DMS153 (cell line): Measurements from ENCODE around the gene ARL11.

ENCODE experiments used
- DNase-seq: peaks from one replicate; lab custom pipeline; 2025; lab: John Stamatoyannopoulos, UW

Gene ARL11

DNA sequence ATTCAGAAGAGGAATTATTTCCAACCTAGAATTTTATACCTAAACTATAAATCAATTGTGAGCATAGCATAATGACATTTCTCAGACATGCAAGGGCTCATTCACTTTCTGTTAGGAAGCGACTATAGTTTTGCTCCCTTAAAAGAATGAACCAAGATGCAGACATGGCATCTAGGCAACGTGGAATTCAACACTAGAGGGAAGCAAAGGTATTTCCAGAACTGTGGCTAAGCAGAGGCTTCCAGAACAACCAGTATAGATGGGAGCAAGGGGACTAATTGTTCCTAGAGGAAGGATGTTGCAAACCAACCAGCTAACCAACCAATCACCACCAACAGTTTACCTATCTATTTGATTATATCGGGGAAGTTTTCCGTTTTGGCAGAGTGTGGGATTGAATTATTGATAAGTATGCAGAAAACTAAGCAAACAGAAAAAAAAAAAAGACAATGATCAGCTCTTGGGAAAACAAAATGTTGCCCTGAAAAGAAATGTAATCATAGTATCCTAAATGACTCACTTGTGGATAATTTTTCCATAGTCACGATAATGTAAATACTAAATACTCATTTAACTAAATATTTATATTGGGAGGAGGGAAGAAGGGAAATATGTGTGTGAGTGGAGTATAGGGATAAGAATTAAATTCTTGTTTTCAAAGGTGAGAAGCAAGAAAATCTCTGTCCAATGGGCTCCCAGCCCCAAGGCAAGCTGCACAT, 21.1 kb downstream of the ARL11 start:
- DNase-seq, result no peak

DNA sequence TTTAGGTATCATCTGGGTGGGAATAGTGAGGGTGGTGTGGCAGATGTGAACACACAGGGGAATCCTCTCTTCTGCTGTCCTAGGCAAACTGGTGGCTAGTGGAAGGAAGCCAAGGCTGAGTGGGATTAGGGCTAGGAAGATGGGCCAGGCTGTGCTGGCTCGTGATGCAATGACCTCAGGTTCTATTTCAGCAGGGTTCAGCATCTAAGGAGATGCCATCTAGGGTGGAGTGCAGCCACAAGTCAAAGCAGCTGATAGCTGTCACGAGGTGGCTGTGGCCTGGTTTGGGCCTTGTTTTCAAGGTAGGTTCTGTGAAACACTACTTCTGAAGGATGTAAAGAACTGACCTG, 21.6 kb downstream of the ARL11 start:
- DNase-seq, result no peak

DNA sequence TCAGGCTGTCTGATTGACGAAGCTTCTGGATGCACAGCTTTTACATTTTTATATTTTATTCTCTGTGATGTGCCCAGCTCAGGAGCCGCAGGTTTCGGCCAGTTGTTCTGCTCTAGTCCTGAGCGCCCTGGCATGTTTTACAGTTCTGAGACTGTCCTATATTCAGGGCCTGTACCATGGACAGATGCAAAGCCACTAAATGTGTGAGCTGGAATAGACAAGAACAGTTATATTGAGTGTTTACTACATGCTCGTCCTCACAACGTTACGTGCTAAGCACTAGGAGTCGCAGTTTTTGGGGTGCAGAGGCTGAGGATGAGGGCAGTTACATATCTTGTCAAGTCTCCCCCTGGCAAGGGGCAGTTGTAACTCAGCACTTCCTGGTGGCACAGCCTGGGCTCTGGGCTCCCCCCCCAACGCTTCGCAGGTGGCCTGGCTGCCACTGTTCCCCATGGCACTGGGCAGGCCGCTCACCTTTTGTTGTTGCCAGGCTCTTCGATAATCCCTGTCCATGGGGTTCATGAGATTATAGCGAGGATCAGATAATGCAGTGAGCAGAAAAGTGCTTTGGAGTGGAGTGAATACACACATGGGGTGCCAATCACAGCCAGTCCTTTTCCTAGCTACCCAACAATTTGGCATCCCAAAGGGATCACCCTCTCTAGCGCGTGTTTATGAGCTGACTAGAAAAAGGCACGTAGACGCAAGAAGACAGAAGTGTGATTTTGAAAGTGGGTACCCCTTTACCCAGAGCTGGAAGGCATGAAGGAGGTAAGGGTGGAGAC, 23.5 kb downstream of the ARL11 start:
- DNase-seq, result peak; percentile 20

DNA sequence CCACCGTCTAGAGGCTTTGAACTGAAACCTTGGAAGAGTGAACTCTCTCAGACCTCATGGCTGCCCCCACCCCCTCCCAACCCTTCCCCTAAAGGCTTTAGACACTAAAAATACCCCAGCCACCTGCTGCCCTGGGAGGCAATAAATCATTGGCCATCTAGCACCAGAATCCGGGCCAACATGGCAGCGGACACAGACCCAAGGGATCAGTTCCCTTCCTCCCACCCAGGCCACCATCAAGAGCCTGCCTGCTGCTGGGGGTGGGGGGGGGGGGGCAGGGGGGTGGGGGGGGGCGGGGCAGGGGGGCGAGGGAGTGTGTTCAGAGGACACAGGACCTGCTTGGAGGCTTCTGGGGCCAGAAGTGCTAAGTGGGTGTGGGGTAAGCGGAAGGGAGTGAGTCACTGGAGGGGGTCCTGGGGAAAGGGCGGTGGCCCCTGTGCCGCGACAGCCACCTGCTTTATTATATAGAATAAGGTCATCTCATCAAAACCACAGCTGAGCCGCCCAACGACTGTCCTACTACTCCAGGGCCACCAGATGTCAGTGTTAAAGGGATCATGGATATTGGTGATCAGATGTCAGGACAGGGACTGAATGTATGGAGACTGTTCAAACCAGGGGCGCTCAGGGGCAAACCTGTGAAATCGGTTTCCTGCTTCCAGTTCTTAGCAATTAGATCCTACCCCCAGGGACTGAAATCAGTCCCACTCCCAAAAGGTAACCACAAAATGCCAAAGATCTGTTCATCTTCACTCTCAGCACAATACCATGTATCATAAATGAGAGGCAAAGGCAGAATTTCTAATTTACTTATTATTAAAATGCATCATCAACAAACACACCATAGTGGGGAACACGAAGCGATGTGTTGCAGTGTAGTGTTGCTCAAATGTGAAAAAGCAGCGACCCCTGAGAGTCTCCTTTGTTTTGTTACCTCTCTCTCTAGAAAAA, 24.3 kb downstream of the ARL11 start:
- DNase-seq, result peak; percentile 67

- DNase-seq, result no peak
Observed at GRCh38 chr13:49653478-49653877, 25.2 kb downstream of the ARL11 start.

DNA sequence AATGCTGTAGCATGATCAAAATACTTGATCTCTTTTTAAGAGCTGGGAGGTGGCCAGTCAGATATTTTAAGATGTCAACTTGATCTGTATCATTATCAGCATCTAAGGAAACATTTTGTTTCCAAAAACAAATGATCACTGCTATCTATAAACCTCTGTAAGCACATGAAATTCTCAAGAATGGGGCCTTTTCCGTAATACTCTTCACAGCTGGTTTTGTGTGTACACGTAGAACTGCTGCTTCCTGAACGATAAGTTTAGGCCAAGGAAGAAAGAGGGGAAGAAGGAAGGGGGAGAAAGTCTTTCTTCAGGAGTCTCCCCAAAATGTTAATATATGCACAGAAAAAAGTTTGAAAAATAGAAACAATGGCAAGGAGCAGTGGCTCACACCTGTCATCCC, 25.7 kb downstream of the ARL11 start:
- DNase-seq, result no peak

DNA sequence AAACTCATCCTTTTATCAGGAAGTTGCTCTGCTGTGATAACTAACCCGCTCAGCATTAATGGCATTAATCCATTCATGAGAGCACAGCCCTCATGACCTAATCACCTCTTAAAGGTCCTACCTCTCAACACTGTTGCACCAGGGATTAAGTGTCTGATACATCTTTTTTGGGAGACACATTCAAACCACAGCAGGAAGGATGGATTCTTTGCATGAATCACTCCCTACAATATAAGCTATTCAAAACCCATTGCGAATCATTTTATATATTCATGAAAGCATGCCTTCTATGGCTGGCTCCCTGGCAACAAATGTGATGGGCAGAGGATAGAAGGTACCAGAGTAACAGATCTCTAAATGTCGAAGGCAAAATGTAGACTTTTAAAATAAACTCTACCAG, 27.6 kb downstream of the ARL11 start:
- DNase-seq, result no peak

DNA sequence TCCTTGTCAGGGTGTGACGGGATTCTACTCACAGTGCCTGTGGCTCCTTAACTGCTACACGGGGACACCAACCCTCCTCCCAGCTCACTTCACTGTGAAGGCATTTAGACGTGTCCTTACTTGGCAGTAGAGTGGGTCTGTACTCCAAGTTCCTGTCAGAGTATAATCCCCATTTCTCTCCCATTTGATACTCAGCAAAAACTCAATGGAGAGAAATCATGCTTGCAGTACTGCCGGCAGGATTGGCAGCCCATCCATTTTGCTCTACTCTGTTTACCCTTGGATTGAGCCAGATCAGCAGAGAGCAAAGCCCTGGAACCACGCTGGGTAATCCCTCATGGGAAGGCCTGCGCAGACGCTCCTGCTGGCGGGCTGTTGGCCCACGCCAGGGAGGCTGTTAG, 28.9 kb downstream of the ARL11 start:
- no peak for DNase-seq

- DNase-seq, result no peak
Observed at GRCh38 chr13:49664606-49665005, 36.3 kb downstream of the ARL11 start.

DNA sequence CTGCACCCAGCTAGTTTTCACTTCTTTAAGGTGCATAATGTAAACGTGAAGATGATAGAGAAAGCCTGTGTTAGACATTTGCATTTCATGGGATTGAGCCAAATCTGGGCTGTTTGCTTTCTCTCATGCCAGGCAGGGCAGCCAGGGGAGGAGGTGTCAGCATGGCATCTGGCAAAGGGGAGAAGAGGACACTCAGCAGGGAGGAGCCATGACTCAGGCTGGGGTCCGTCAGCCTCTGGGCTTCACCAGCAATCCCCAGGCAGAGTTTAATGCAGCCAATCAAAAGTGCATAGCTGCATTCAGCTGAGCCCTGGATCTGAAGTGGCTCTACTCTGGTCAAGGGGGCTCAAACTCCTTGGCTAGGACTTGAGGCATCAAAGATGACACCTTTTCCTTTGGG, 39.5 kb downstream of the ARL11 start:
- no peak for DNase-seq

DNA sequence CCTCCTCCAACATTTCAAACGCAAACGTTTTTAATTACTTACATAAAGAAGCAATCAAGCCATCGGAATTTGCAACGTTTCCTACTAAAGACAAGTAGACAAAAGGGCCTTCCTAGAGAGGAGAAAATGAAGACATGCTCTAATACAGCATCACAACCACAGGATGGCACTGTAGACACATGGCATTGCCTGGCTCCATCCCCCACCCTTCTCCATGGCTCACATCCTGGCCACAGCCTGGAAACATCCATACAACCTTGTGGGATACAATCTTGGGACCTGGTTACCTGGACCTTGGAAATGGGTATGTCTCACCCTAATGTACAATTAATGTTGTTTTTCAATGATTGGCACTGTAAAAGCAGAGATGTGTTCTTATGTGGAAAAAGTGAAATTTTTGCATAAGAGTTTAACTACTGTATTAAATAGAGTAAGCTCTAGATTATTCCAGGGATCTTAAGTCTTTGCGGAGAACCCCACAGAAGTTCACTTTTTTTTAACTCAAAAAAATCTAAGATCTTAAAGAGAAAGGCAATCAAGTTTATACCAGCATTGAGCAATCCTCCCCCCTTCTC, 41.5 kb downstream of the ARL11 start:
- DNase-seq, result peak; percentile 36

- no peak for DNase-seq
Observed at GRCh38 chr13:49670828-49671227, 42.5 kb downstream of the ARL11 start.

DNA sequence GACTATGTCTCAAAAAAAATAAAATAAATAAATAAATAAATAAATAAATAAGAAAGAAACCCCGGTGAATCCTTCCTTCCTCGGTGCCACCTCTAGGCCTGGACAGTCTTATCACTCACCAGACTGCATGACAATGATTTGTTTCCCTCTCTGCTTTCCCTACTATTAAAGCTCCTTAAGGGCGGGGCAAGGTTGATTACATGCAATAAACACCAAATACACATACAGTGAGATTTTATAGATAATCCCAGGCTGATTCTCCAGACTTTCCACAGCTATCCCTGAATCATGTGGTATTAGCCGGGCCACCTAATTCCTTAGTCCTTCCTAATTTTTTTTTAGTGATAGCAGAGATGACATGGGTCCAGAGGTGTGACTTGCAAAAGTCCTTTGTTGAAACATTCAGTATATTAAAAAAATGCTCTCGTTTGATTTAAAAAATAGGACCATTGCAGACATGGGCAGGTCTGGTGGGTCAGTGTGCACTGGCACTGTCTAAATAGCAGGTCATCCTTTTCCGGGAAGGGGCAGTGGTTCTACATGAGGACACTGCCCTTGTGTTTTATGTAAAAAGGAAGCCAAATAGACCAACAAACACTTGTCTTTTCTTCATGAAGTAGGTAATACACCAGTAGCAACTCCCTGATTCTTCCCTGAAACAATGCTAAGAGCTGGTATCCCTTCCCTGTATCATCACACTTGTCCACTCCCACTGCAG, 48.4 kb downstream of the ARL11 start:
- DNase-seq, result no peak

- no peak for DNase-seq
Observed at GRCh38 chr13:49678191-49678914, 50.0 kb downstream of the ARL11 start.

DNA sequence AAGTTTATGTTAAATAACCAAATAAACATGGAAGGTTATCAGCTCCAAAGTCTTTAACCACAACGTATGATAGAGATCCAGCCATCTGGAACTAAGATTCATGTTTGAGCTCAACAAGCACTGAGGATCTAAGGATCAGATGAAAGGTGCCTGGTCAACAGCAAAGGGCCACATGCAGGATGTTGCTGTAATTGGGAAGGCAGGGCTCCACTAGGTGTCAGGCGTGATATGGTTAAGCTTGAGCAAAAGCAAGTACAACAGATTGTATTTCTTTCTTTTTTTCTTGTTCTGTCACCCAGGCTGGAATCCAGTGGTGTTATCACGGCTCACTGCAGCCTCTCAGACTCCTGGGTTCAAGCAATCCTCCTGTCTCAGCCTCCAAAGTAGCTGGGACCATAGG, 50.9 kb downstream of the ARL11 start:
- no peak for DNase-seq

- DNase-seq, result no peak
Observed at GRCh38 chr13:49681842-49682435, 53.6 kb downstream of the ARL11 start.
